GM18498 (cell line): ENCODE measurements around the gene ST8SIA6.
"Not testable (repeated sequence)": the region's sequence is repeated elsewhere in the genome, so short reads cannot be mapped to it uniquely, and the experiment has no call there.

Experiments
- ATAC-seq: cut with Tn5 transposase; IDR thresholded peaks from one replicate; pipeline ENCODE4 v1.9.1; 2021; ENCODE audit warnings: mild to moderate bottlenecking, moderate library complexity; ENCODE audit not compliant: unreplicated experiment

ST8SIA6 gene

GRCh38 chr10:17457083-17457482 is 2.7 kb upstream of the ST8SIA6 start:
- no peak for ATAC-seq

- ATAC-seq = no peak
These were observed 1.7 kb upstream of the ST8SIA6 start for GRCh38 chr10:17456032-17456548.

- ATAC-seq = no peak
These were observed 673 bp upstream of the ST8SIA6 start for GRCh38 chr10:17455015-17455520.

- ATAC-seq = peak; percentile 36
These were observed 863 bp downstream of the ST8SIA6 start for GRCh38 chr10:17453373-17454091.

GRCh38 chr10:17453035-17453372 is 1.4 kb downstream of the ST8SIA6 start:
- ATAC-seq = no peak

- ATAC-seq = no peak
These were observed 2.1 kb downstream of the ST8SIA6 start for GRCh38 chr10:17452060-17452841.

- ATAC-seq = no peak
These were observed 4.4 kb downstream of the ST8SIA6 start for GRCh38 chr10:17450024-17450423.

- no peak for ATAC-seq
These were observed 8.9 kb downstream of the ST8SIA6 start for GRCh38 chr10:17445400-17445998.

GRCh38 chr10:17444388-17444714 is 10.0 kb downstream of the ST8SIA6 start:
- ATAC-seq = no peak

GRCh38 chr10:17443707-17444387 is 10.5 kb downstream of the ST8SIA6 start:
- ATAC-seq = peak; percentile 91

GRCh38 chr10:17438583-17438982 is 15.8 kb downstream of the ST8SIA6 start:
- no peak for ATAC-seq

GRCh38 chr10:17436578-17436977 is 17.8 kb downstream of the ST8SIA6 start:
- ATAC-seq = not testable (repeated sequence)

GRCh38 chr10:17435953-17436352 is 18.4 kb downstream of the ST8SIA6 start:
- ATAC-seq = no peak

GRCh38 chr10:17435187-17435586 is 19.2 kb downstream of the ST8SIA6 start:
- ATAC-seq = no peak

GRCh38 chr10:17432723-17433122 is 21.7 kb downstream of the ST8SIA6 start:
- no peak for ATAC-seq

GRCh38 chr10:17431871-17432311 is 22.5 kb downstream of the ST8SIA6 start:
- no peak for ATAC-seq

- ATAC-seq = no peak
These were observed 23.6 kb downstream of the ST8SIA6 start for GRCh38 chr10:17430647-17431355.

GRCh38 chr10:17429490-17429889 is 24.9 kb downstream of the ST8SIA6 start:
- ATAC-seq = no peak

GRCh38 chr10:17428351-17429097 is 25.9 kb downstream of the ST8SIA6 start:
- ATAC-seq = peak; percentile 65
